ENCODE measurements around the gene SRR.

Gene SRR

GRCh38 chr17:2274414-2274813 lies 29.3 kb upstream of the SRR start:
- CTCF ChIA-PET, result no interaction called here
- TF ChIP-seq, protein P1, sequence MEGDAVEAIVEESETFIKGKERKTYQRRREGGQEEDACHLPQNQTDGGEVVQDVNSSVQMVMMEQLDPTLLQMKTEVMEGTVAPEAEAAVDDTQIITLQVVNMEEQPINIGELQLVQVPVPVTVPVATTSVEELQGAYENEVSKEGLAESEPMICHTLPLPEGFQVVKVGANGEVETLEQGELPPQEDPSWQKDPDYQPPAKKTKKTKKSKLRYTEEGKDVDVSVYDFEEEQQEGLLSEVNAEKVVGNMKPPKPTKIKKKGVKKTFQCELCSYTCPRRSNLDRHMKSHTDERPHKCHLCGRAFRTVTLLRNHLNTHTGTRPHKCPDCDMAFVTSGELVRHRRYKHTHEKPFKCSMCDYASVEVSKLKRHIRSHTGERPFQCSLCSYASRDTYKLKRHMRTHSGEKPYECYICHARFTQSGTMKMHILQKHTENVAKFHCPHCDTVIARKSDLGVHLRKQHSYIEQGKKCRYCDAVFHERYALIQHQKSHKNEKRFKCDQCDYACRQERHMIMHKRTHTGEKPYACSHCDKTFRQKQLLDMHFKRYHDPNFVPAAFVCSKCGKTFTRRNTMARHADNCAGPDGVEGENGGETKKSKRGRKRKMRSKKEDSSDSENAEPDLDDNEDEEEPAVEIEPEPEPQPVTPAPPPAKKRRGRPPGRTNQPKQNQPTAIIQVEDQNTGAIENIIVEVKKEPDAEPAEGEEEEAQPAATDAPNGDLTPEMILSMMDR (IDR thresholded peaks at IDR 0.05; ENCODE audit: control extremely low read depth, extremely low read depth, low read depth, missing control alignments), result no peak
- POLR2A ChIA-PET, result no interaction called here
- no peak for DNase-seq (ENCODE audit: extremely low spot score)

DNA sequence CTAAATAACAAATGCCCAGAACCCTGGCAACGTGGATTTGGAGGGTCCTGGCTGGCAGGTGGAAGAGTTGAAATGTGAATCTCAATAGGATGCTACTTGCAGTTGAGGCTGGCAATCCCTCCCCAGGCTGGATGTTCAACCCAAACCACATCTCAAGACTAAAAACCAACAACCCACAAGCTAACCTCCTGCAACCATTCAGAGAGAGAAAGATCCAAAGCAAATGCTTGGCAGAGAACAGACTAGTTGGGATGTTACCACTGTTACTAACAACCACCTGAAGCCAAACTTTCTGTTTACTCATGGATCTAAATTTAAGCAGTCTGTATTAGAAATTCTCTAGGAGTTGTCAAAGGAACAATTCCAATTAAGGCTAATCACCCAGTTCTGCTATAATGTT lies 28.0 kb upstream of the SRR start:
- TF ChIP-seq, protein P1 (IDR thresholded peaks at IDR 0.05; ENCODE audit: control extremely low read depth, extremely low read depth, low read depth, missing control alignments), result no peak
- ChIA-PET CTCF (interaction anchor here (1.8 kb wide), 1 partner anchor 16 kb away, joined by 4 read pairs; no protein-coding TSS in a partner anchor), POLR2A (no interaction called here)
- no peak for DNase-seq (ENCODE audit: extremely low spot score)

DNA sequence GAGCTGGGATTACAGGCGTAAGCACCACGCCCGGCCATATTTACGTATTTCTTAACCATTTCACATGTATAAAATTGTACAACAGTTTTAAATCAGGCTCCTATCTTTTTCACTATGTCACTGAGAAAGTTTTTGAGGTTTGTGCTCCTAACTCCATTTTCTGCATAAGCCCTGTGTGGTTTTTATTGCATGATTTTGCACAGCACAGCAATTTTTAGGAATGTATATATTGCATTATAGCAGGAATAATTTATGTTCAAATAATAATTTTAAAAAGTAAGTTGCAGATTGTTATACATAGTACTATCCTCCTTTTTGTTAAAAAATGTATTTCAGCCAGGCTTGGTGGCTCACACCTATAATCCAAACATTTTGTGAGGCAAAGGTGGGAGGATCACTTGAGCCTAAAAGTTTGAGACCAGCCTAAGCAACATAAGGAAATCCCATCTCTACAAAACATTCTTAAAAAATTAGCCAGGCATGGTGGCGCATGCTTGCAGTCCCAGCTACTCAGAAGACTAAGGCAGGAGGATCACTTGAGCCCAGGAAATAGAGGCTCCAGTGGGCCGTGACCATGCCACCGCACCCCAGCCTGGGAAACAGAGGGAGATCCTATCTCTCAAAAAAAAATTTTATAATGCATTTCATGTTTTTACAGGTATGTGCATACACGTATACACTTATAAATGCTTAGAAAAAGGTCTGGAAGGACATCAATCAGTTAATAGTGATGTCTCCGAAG lies 26.1 kb upstream of the SRR start:
- ChIA-PET CTCF (interaction anchor here (1.0 kb wide), 1 partner anchor 32 kb away, joined by 3 read pairs; no protein-coding TSS in a partner anchor), POLR2A (no interaction called here)
- DNase-seq (ENCODE audit: extremely low spot score), result no peak
- TF ChIP-seq, protein P1 (IDR thresholded peaks at IDR 0.05; ENCODE audit: control extremely low read depth, extremely low read depth, low read depth, missing control alignments), result no peak

DNA sequence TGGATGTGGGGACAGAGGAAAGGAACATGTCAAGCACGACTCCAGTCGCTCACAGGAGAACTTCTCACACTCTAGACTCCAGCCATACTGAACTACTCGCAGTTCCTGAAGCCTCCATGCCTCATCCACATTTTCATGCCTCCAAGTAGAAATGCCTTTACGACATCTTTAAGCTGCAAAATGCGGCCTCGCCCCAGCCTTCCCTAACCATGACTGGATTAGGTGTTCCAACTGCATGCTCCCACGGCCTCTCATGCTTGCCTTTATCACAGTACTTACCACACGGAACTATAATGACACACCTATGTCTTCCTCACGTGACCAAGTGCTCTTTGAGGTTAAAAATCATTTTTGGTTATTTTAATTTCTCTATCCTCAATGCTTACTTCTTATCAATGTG lies 24.0 kb upstream of the SRR start:
- CTCF ChIA-PET, result interaction anchor here (4.8 to 6.0 kb wide), 2 partner anchors 34 to 223 kb away, joined by 54 to 100 read pairs; partner anchors contain the start of gene HIC1
- POLR2A ChIA-PET, result no interaction called here
- TF ChIP-seq, protein P1 (IDR thresholded peaks at IDR 0.05; ENCODE audit: control extremely low read depth, extremely low read depth, low read depth, missing control alignments), result no peak
- no peak for DNase-seq (ENCODE audit: extremely low spot score)

DNA sequence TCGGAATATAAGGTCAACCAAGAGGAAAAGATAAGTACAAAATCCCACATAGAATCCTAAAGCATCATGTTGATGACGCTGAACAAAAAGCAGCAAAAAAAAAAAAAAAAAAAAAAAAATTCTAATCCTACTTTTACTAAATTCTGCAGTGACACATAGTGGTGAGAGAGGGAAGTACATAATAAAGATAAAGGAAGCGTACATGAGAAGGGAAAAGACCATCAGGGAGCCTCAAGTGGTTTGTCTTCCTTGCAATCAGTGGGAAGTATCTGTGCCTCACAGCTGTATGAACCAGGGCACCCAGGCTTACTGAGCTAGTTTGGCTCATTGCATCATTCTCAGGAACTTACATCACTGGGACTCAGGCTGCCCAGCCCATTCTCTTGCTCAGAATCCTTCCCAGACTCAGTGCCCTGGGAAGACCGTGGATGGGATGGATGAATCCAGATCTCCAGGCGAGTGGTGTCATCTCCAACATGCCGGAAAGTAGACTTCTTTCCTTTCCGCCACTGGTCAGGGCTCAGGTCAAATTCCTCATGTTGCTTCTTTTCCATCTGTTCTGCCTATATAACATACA lies 21.4 kb upstream of the SRR start:
- TF ChIP-seq, protein P1 (IDR thresholded peaks at IDR 0.05; ENCODE audit: control extremely low read depth, extremely low read depth, low read depth, missing control alignments), result peak; percentile 43
- peak; percentile 61 for DNase-seq (ENCODE audit: extremely low spot score)
- ChIA-PET CTCF (interaction anchor here (0.7 to 6.0 kb wide), 31 partner anchors 9 to 240 kb away, joined by 3 to 100 read pairs (median 5); partner anchors contain the start of genes HIC1 and TSR1), POLR2A (interaction anchor here (1.3 kb wide), 1 partner anchor 28 kb away, joined by 3 read pairs; no protein-coding TSS in a partner anchor)

DNA sequence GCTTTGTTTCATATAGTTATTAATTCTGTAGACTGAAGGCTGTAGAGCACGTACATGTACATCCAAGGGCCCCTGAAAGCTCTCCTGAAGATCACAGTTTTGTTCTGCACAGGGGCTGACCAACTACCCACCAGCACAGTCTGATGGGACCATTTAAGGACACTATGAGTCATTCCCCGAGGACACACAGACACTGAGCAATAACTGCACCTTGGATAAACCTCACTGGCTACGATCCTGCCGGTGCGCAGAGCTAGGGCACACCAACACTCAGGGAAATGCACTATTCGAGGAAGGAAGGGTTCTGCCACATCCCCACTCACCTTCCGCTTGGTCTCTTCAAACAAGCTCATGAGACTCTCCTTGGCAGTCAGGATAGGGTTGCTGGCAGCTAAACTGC lies 20.4 kb upstream of the SRR start:
- ChIA-PET POLR2A (interaction anchor here (1.3 to 1.6 kb wide), 2 partner anchors 24 to 29 kb away, joined by 3 to 4 read pairs; no protein-coding TSS in a partner anchor), CTCF (interaction anchor here (0.7 to 6.0 kb wide), 28 partner anchors 9 to 240 kb away, joined by 3 to 100 read pairs (median 5); partner anchors contain the start of genes HIC1 and TSR1)
- TF ChIP-seq, protein P1 (IDR thresholded peaks at IDR 0.05; ENCODE audit: control extremely low read depth, extremely low read depth, low read depth, missing control alignments), result no peak
- DNase-seq (ENCODE audit: extremely low spot score), result no peak

Data from GM10248 (cell line).